ENCODE data around the gene SMCHD1.
"Not testable (repeated sequence)": the region's sequence is repeated elsewhere in the genome, so short reads cannot be mapped to it uniquely, and the experiment has no call there.

SMCHD1 gene

GRCh38 chr18:2717407-2717806 lies 61.9 kb downstream of the SMCHD1 start:
- TF ChIP-seq CTCF (IDR thresholded peaks at IDR 0.05; ENCODE audit: low read depth, low read length), result no peak
- no peak for DNase-seq (ENCODE audit: extremely low read depth, low read depth)

- no peak for TF ChIP-seq CTCF (IDR thresholded peaks at IDR 0.05; ENCODE audit: low read depth, low read length)
- DNase-seq (ENCODE audit: extremely low read depth, low read depth), result no peak
Observed at GRCh38 chr18:2719040-2719439, 63.5 kb downstream of the SMCHD1 start.

GRCh38 chr18:2723207-2723606 lies 67.7 kb downstream of the SMCHD1 start:
- TF ChIP-seq CTCF (IDR thresholded peaks at IDR 0.05; ENCODE audit: low read depth, low read length), result no peak

GRCh38 chr18:2729757-2730156 lies 74.2 kb downstream of the SMCHD1 start:
- TF ChIP-seq CTCF (IDR thresholded peaks at IDR 0.05; ENCODE audit: low read depth, low read length), result no peak
- DNase-seq (ENCODE audit: extremely low read depth, low read depth), result no peak

More at GRCh38 chr18:2723207-2723606, 67.7 kb downstream of the SMCHD1 start:
- no peak for DNase-seq (ENCODE audit: extremely low read depth, low read depth)

GRCh38 chr18:2736823-2737222 lies 81.3 kb downstream of the SMCHD1 start:
- DNase-seq (ENCODE audit: extremely low read depth, low read depth), result no peak
- TF ChIP-seq CTCF (IDR thresholded peaks at IDR 0.05; ENCODE audit: low read depth, low read length), result no peak

GRCh38 chr18:2740082-2740481 lies 84.6 kb downstream of the SMCHD1 start:
- DNase-seq (ENCODE audit: extremely low read depth, low read depth), result not testable (repeated sequence)

- TF ChIP-seq CTCF (IDR thresholded peaks at IDR 0.05; ENCODE audit: low read depth, low read length), result no peak
- no peak for DNase-seq (ENCODE audit: extremely low read depth, low read depth)
Observed at GRCh38 chr18:2746274-2746673, 90.7 kb downstream of the SMCHD1 start.

- no peak for TF ChIP-seq CTCF (IDR thresholded peaks at IDR 0.05; ENCODE audit: low read depth, low read length)
- DNase-seq (ENCODE audit: extremely low read depth, low read depth), result no peak
Observed at GRCh38 chr18:2758309-2758708, 102.8 kb downstream of the SMCHD1 start.
